Measurements from ENCODE around the gene FAM184B.
"Not testable (repeated sequence)": the region's sequence is repeated elsewhere in the genome, so short reads cannot be mapped to it uniquely, and the experiment has no call there.

The FAM184B gene

DNA sequence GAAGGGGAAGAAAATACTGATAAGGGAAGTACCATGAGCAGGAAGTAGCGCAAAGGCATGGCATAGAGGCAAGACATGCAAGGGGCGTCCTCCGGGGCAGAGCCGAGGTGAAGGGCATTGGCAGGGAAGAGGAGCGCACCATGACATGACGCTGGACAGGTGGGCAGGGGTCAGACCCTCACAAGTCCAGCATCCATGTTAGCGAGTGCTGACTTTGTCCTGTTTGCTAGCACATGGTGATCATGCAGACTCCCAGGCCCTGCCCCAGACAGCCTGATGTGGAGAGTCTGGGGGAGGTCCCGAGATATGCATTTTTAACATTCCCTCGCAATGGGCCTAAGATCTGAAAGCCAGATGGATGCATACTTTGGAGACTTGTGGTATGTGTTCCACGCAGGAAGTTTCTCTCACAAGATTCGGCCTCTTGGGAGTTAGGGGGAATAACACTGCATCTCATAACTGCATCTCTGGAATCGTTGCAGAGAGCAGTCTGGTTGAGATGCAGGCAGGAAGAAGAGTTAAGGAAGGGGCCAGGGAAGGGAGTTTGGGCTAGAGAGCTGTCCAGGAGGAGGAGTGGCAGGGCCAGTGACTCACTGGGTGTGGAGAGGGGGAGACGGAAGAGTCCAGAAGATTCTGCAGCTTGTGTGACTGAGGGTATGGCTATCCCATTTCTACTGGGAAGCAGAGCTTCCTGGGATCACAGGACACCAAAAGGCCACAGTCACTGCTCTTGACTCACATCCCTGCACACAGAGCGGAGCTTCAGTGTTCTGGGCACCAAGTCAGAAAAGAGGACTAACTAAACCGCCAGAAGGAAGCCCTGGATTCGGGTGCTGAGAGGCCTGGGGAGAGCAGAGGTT lies 59.7 kb downstream of the FAM184B start:
- no peak for DNase-seq (ENCODE audit: extremely low read depth in 1 of 2, low read depth in 1 of 2)

DNA sequence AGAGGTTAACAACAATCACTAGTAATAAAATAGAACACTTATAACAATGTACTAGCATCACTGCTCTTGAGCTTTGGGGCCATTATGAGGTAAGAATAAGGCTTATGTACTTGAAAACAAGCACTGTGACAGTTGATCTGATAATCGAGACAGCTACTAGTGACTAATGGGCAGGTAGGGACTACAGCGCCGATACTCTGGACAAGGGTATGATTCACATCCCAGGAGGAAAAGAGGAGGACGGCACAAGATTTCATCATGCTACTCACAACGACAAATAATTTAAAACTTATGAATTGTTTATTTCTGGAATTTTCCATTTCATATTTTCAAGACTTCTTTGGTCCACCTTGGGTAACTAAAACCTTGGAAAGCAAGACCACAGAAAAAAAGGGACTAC lies 62.3 kb downstream of the FAM184B start:
- no peak for DNase-seq (ENCODE audit: extremely low read depth in 1 of 2, low read depth in 1 of 2)

DNA sequence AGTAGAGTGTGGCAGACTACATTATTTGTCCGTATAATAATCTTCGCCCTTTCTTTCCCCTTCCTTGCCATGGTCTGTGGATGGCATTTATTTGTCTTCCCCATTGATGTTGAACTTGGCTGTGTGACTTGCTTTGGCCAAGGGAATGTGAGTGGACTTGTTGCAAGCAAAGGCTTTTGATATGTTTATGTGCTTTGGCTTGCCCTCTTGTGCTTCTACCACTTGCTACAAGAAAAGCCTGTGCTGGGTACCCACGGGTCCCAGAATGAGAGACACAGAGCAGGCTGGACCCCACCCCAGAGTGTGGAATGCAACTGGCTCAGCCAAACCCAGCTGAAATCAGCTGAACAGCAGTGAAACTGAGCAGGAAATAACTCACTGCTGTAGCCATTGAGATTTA lies 63.0 kb downstream of the FAM184B start:
- DNase-seq (ENCODE audit: extremely low read depth in 1 of 2, low read depth in 1 of 2): no peak

DNA sequence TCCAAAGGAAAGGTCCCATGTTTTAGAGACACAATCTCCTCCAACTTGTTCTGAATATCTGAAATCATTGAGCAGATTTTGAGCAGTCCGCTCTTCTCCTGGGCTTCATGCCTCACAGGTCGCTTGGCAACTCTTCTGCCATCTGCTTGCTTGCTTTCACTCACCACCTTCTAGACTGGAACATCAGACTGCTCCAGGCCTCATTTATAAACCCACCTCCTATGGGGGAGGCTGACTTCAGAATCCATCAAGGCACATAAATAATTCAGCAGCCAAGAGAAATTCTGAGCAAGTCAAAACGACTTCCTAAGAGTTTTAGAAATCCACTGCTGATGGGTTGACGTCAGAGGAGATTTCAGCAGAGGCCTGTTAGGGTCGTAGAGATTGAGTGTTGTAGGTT lies 64.1 kb downstream of the FAM184B start:
- DNase-seq (ENCODE audit: extremely low read depth in 1 of 2, low read depth in 1 of 2): no peak

DNA sequence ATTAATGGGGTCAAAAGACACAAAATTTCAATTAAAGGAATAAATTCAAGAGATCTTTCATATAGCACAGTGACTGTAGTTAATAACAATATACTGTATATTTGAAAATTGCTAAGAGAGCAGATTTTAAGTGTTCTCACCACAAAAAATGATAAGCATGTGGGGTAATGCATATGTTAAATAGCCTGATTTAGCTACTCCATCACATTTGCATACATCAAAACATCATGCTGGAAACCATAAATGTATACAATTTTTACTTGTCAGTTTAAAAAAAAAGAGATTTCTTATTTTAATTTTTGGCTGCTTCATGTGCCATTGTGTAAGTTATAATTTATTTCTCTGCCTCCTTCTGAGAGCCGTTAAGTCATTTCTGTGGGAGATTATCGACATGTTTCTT lies 65.9 kb downstream of the FAM184B start:
- DNase-seq (ENCODE audit: extremely low read depth in 1 of 2, low read depth in 1 of 2): no peak

DNA sequence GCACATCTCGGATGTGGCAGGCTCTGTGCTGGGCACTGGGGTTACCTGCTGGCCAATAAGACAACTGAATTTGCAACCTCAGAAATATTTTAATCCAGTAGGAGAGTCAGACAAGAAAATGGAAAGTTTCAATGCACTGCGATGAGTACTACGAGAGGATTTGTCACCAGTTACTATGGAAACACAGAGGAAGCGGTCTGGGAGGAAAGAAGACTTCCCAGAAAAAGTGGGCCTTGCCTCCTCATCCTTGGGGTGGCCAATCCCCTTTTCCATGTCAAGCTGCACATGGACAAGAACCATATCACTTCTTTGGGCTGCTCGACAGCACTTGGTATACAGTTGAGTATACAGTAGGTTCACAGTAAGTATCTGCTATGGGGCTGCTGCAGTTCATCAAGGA lies 67.6 kb downstream of the FAM184B start:
- DNase-seq (ENCODE audit: extremely low read depth in 1 of 2, low read depth in 1 of 2): no peak

DNA sequence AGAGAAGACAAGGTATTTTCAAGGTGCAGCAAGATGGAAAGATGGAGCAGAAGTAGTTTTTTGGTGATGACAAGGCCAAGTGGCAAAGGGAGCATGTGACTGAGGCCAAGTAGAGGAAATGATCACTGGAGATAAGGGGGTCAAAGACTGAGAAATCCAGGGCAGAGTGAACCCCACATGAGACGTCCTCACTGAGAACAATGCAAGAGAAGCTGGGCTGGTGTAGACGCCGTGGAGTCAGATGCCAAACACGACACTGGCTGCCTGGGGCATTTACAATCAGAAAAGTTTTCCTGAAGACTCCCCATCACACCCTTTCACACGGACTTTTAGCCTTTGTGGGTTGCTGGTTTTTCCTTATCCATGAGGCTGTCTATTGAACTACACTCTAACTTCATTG lies 69.3 kb downstream of the FAM184B start:
- DNase-seq (ENCODE audit: extremely low read depth in 1 of 2, low read depth in 1 of 2): no peak

DNA sequence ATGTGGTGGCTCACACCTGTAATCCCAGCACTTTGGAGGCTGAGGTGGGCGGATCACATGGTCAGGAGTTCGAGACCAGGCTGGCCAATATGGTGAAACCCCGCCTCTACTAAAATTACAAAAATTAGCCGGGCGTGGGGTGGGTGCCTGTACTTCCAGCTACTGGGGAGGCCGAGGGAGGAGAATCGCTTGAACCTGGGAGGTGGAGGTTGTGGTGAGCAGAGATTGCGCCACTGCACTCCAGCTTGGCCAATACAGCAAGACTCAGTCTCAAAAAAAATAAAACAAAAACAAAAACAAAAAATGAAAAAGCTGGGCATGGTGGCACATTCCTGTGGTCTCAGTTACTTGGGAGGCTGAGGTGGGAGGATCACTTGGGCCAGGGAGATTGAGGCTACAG lies 70.2 kb downstream of the FAM184B start:
- DNase-seq (ENCODE audit: extremely low read depth in 1 of 2, low read depth in 1 of 2): not testable (repeated sequence)

DNA sequence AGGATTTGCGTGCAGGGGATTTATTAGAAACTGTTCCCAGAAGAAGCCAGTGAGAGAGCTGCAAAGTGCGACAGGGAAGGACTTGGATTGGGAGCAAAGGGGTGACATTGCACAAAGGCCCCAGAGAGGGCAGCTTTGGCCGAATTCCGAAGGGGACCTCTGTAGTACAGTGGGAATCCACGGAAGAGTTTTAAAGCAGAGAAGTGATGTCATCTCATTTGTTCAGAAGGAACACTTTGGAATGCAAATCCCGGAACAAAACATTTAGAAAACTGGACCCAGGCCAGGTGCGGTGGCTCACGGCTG lies 71.7 kb downstream of the FAM184B start:
- no peak for DNase-seq (ENCODE audit: extremely low read depth in 1 of 2, low read depth in 1 of 2)

DNA sequence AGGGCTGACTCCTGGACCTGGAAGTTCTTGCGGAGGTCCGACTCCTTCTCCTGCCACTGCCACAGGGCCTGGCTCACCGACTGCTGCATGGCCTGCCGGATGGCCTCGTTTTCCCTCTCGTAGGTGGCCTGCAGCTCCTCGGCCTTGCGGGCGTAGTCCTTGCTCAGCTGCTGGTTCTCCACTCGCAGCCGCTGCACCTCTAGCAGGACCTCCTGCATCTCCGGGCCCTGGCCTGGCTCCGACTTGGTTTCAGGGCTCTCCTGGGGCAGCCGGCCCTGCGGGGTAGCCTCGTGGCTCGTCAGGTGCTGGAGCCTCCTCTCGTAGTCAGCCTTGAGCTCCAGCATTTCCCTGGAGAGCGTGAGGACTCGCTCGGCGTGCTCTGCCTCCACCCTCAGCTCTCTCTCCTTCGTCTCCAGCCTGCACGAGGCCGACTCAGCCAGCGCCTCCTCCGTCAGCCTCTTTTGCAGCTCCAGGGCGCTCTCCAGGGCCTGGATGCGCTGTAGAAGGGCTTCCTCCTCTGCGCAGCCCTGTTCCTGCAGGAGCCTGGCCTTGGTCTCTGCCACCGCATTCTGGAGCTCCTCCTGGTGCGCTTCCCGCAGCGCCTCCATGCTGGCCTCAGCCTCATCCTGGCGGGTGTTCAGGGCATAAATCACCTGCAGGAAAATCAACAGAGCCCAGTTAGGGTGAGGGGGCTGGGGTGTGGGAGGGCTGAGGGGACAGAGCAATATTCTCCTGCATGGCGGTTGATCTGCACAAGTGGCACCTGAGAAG lies 72.2 kb downstream of the FAM184B start:
- DNase-seq (ENCODE audit: extremely low read depth in 1 of 2, low read depth in 1 of 2): no peak

DNA sequence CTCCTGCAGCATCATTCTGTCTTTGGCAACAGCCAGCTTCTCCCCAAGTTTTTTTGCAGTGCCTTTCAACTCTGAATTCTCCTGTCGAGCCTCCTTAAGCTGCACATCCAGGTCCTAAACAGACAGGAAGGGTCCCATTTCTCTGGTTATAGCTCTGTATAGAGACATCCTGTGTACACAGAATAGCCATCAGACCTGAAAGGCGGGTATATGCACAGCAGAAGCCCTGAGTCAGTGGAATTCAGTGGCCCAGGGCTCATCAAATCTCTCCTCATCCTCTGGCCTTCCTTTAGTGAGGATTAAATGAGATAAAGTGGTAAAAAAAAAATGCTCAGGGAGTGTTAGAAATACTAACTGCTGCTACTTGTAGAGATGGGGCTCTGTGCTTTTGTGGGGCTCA lies 73.8 kb downstream of the FAM184B start:
- no peak for DNase-seq (ENCODE audit: extremely low read depth in 1 of 2, low read depth in 1 of 2)

DNA sequence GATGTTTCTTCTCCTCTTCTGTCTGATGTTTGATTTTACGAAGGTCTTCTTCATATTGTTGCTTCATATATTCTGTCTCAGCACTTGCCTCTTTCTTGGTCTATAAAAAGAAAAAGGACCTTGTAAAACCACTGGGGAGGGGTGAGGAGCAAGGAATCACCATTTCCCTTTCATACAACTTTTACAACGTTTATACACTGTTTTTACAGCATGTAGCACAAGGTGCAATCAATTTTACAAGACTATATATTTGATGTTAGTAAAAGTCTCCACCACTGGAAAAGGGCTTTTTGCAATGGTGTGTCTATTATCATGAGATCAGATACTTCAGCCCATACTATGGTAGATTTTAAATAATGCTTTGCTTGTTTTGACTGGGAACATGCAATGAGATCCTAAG lies 76.3 kb downstream of the FAM184B start:
- DNase-seq (ENCODE audit: extremely low read depth in 1 of 2, low read depth in 1 of 2): no peak

DNA sequence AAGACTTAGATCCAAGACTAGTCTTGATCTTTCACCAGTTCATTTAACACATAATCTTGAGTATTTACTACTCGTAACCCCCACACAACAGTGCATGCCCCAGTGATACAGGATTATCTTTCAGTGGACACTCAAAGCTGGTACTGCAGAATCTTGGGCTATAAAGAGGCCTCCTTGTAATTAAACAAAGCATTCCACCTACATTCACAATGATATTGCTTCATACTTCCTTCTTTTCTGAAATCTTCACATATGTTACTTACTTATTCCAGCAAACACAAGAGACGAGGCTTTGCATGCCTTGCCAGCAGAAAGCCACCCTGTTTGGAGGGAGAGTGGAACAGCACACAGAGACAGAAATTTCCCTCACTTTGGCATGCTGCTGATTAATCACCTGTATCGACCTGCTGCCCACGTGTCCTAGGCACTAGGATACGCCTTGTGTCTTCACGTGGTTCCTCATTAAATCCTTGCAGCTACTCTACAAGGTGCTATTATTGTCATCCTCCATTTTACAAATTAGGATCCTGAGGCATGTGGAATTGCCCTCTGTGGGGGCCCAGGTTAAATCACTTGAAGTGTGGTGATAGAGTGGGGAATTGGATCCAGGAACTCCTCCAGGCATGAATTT lies 77.3 kb downstream of the FAM184B start:
- no peak for DNase-seq (ENCODE audit: extremely low read depth in 1 of 2, low read depth in 1 of 2)

DNA sequence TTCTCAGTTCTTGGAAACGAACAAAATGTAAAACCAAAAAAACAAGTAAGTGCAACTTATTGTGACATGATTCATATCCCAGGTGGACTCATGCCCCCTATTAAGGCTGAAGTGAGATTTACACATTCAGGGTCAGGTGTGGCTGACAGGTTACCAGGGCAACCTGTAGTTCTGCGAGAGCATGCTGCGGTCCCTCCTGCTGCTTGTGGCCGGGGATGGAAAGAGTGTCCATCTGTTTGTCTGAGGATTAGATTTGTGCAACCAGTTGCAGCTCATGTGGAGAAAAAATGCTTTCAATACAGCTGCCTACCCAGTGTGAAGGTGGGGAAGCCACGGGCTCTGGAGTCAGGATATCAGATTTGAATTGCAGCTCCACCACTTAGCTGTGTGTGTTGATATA lies 78.8 kb downstream of the FAM184B start:
- no peak for DNase-seq (ENCODE audit: extremely low read depth in 1 of 2, low read depth in 1 of 2)

DNA sequence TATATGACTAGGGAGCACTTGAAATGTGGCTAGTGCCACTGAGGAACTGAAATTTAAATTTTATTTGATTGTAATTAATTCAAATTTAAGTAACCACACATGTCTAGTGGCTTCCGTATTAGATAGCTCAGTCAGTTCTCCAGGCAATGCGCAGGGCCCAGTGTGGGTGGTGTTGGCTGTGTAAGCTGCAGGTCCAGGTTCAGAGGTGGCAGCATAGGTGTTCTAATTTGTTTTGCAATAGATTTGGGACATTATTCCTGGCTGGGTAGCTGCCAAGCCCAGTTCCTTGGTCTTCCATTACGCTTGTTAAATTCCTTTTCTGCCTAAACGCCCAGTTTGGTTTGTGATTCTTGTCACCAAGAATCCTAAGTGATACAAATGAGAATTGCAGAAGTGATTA lies 79.5 kb downstream of the FAM184B start:
- no peak for DNase-seq (ENCODE audit: extremely low read depth in 1 of 2, low read depth in 1 of 2)

DNA sequence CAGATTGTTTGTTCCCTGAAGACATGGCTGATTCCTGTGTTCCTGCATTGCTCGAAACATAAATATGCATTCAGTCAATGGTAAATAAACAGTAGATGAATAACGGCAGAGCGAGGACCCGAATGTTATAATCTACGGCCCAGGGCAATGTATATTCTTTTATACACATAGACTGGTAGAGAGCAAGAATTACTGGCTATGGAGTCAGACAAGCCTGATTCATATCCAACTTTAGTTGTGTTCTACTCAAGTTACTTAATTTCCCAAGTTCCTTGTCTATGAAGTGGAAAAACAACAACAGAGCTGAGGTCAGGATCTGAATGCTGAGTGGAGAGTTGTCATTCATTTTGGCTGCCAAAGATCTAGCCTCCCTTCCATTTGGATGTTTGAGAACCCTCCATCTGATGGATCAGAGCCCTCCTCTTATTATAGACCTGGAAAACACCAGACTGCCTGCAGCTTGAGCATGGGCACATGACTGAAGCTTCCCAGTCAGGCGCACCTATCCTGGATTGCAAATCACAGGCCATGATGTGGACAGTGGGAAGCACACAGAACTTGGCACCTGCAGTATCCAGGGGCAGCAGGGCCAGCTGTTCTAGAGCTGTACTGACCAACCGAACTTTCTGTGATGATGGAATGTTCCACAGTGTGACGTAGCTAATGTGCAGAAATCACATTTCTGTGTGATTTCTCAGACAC lies 80.1 kb downstream of the FAM184B start:
- DNase-seq (ENCODE audit: extremely low read depth in 1 of 2, low read depth in 1 of 2): no peak

DNA sequence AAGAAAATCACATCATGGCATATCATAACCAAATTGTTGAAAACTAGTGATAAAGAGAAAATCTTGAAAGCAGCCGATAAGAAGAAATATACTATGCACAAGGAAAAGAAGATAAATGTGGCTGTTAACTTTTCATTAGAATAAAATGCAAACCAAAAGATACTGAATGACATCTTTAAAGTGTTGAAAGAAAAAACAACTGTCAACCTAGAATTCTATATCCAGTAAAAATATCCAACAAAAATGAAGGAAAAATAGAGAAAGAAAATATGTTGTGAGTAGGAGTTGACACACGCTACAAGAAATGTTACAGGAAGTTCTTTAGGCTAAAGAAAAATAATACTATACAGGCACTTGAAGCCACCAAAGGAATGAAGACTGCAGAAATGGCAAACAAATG lies 82.0 kb downstream of the FAM184B start:
- DNase-seq (ENCODE audit: extremely low read depth in 1 of 2, low read depth in 1 of 2): no peak

DNA sequence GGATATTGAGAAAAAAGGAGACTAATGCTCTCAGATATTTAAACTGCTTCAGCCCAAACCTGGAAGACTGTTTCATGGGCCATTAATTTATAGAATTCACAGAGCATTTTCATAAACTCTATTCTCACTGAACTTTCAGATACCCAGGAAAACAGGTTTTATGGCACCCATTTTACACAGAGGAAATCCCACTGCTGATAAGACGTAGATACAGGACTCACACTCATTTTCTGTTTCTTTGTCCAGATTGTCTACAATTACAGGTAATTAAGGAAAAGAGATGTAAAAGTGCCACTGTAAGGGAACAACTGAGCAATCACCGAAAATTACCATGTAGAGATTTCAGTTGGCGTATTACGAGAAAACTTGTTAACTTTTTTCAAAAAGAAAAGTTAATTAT lies 83.3 kb downstream of the FAM184B start:
- DNase-seq (ENCODE audit: extremely low read depth in 1 of 2, low read depth in 1 of 2): no peak

DNA sequence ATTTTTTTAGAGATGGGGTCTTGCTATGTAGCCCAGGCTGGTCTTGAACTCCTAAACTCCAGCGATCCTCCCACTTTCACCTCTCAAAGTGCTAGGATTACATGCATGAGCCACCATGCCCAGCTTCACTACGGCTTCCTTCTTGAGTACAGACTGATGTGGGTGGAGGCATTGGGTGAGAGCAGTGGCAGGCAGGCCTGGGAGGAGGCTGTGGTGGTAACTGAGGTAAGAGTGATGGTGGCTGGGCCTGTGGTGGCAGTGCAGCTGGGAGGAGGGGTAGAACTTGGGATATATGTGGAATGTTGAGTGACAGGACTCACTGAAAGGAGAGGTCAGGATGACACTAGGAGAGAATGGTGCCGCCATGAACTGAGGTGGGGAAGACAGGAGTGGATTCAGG lies 86.1 kb downstream of the FAM184B start:
- DNase-seq (ENCODE audit: extremely low read depth in 1 of 2, low read depth in 1 of 2): no peak

DNA sequence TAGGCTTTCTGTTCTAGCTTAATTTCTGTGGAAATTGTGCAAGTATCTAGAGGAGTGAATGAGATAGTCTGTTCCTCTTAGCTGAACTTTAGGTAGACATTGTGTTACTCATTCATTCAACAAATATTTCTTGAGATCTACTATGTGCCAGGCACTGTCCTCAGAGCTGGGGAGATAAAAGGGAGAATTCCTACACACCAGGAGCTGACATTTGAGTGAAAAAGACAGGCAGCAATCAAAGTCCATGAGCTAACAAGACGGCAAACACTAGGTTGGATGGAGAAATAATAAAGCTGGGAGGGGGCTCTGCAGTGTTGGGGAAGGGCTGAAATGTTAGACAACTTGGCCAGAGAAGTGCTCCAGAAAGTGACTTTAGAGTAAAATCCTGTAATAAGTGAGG lies 86.9 kb downstream of the FAM184B start:
- DNase-seq (ENCODE audit: extremely low read depth in 1 of 2, low read depth in 1 of 2): no peak

DNA sequence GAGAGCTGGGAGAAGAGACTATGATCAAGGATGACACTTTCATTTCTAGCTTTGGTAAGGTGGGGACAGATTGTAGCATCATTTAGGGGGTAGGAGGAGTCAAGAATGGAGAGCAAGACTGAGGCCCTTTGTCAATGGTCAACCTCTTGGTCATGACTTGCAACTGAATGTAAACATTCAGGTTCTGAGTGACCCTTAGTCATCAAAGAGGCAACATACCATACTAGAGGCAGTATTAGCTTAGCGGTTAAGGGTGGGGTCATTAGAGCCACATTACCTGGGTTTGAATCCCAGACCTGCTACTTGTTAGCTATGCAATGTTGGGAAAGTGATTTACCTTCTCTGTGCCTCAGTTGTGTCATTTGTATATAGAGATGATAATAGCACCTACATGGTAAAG lies 90.5 kb downstream of the FAM184B start:
- DNase-seq (ENCODE audit: extremely low read depth in 1 of 2, low read depth in 1 of 2): no peak
